NCI-H128 (cell line): ENCODE results near the gene ARHGDIA.

Source experiments
- DNase-seq: peaks from one replicate; lab custom pipeline; 2025; ENCODE audit not compliant: unreplicated experiment; lab: John Stamatoyannopoulos, UW

The ARHGDIA gene

GRCh38 chr17:81906476-81907218 lies 35.5 kb upstream of the ARHGDIA start:
- DNase-seq: no peak

GRCh38 chr17:81905993-81906392 lies 34.9 kb upstream of the ARHGDIA start:
- DNase-seq: no peak

DNA sequence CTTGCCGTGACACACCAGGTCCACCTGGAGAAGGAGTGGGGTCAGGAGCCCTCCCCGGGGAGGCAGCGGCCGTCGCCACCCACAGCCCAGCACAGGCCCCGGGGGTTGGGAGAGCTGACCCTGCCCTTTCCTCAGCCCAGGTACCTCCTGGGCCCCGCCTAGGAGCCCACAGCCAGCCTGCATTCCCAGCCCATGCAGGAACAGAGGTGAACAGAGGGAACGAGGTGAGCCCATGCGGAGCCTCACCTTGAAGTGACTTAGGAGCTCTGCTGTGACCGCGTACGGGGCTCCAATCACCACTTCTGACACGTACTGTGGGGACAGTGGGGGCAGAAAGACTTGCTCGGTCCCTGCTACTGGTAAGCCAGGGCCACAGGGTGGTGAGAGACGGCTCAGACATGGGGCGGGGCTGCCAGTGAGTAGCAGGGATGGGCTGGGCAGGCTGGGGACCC lies 34.3 kb upstream of the ARHGDIA start:
- DNase-seq: no peak

DNA sequence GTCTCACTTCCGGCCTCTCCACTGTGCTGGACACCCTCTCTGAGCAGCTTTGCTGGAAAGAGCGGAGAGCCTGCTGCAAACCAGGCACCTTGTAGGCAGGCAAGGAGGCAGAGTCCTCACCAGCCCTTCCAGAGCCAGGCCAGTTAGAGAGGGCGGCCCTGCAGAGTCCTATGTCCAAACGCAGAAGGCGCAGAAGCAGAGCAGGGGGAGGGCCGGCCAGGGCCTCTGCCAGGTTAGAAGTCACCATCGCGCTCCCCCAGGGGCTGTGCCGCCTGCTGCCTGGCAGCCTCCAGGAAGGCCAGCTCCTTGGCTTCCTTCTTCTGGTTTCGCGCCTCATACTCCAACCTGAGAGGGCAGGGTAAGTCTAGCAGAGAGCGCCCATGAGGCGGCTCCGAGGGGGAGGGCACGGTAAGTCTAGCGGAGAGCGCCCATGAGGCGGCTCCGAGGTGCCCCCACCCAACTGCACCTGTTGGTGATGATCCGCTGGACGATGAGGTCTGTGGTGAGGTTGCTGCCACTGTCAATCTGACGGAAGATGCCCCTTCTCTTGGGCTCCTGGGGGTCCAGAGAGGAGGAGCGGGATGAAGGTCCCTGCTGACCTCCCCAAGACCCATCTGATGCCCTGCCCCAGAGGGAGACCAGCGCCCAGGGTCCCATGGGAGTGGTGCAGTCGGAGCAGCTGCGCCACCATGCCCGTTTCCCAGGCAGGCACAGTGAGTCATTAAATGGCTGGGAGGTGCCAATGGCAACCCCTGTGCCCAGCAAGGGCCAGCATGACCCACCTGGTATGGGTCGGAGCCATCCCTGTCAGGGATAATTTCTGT lies 33.7 kb upstream of the ARHGDIA start:
- no peak for DNase-seq

DNA sequence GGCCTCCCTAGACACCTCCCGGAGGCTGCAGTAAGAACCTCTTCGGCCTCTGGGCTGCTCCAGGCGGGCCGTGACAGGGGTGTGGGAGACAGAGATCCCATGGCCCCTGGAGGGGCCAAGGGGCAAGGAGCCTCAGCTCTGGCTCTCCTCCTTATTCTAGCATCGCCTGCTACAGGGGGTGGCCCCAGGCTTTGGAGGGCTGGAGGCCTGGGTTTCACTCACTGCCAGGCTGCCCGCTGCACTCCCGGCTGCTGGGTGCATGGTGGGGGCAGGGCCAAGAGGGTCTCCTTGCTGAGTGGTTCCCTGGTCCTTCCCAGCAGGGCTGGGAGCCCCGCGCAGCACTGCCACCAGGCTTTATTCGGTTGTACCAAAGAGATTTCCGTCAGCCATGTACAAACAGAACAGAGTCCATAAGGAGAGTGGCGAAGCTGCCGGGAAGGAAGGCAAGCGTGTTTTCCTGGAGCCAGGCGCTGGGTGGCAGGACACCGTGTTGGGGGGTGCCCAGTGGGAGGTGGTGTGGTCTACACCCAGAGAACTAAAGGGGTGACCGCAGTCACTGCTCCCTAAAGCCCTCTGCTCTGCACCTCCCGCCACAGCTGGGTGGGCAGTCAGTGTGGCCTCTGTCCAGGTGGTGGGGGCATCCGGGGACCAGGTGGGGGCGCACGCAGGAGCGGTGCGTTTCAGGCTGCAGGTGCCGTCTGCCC lies 32.9 kb upstream of the ARHGDIA start:
- no peak for DNase-seq

GRCh38 chr17:81903415-81903831 lies 32.3 kb upstream of the ARHGDIA start:
- DNase-seq: no peak

DNA sequence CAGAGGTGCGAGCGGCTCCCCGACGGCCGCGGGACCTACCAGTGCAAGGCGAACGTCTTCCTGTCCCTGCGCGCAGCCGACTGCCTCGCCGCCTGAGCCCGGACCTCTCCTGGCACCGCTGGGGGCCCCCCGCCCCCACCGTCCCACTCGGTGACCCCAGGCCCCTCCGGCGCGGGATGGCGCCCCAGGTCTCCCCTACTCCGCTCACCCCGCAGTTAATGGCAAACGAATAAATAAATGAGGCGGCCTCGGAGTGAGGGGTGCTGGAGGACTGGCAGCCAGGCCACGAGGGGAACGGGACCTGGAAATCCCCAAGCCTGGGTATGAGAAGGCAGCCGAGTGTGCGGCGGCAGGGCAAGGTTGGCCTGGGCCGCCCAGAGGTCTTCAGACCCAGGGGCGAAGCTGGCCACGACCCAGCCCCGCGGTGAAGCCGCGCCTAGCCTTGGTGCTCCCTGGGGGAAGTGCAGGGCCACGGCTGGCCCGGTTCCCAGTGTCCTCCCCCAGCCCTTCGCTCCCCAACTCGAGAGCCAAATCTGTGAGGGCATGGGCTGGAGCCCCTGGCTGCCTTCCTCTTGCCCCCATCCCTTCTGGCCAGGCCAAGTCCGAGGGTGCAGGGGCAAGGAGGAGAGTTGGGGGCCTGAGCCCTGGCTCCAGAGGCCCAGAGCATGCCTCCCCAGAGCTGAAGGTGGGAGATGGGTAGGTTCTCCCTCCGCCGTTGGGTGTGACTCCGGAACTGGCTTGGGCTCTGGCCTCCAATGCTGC lies 31.7 kb upstream of the ARHGDIA start:
- no peak for DNase-seq

GRCh38 chr17:81902023-81902652 lies 31.0 kb upstream of the ARHGDIA start, which contains the start of gene NPB:
NPB (plus strand) TSS chr17:81902238; CDS start chr17:81902278, 40 bp downstream.
- no peak for DNase-seq

DNA sequence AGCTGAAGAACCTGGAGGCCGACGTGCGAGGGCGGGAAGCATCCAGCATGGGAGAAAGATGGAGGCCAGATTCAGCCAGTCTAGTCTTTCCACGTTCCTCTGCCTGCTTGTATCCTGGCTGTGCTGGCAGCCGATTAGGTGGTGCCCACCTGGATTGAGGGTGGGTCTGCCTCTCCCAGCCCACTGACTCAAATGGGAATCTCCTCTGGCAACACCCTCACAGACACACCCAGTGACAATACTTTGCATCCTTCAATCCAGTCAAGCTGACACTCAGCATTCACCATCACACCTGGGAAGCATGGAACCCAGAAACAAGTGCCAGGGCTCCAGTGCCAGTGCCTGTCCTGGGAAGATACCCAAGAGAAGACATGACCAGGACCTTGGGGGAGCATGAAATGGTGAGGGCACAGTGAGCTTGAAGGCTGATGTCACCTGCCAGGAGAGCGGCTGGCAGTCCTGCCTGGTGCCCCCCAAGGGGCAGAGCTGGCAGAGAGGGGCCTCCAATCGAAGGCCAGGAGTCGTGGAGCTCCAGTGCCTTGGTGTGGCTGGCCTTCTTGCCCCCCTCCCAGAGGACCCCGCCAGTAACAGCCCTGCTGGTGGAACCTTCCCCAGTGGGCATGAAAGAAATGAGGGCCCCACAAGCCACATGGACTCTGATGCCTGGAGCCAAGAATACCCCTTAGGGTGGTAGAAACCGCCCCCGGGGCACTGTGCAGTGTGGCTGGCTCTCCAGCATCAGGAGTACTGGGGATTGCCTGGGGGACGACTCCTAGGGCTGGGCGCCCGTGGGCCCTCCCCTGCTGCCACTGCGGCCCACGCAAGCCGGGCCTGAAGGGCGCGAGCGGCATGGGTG lies 30.3 kb upstream of the ARHGDIA start:
- no peak for DNase-seq

- DNase-seq: no peak
These were observed 29.2 kb upstream of the ARHGDIA start for GRCh38 chr17:81900181-81900820.

GRCh38 chr17:81899514-81900166 lies 28.5 kb upstream of the ARHGDIA start:
- no peak for DNase-seq

DNA sequence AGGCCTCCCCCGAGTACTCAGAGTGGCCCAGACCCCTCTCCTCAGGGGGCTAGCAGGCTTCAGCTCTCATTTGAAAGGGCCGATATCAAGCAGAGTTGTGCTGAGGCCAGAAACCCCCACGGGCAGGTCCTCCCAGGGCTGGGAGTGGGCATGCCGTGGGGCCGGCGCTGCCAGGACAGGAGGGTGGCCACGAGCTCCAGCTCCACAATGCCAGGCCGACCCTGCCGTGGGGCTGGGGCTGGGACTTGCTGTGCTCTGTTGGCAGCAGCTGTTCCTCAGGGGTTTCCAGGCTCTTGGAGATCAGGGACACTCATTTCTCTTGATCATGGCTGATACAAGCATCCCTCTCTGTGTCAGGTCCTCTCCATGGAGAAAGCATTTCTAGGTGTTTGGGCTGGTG lies 27.7 kb upstream of the ARHGDIA start:
- no peak for DNase-seq

DNA sequence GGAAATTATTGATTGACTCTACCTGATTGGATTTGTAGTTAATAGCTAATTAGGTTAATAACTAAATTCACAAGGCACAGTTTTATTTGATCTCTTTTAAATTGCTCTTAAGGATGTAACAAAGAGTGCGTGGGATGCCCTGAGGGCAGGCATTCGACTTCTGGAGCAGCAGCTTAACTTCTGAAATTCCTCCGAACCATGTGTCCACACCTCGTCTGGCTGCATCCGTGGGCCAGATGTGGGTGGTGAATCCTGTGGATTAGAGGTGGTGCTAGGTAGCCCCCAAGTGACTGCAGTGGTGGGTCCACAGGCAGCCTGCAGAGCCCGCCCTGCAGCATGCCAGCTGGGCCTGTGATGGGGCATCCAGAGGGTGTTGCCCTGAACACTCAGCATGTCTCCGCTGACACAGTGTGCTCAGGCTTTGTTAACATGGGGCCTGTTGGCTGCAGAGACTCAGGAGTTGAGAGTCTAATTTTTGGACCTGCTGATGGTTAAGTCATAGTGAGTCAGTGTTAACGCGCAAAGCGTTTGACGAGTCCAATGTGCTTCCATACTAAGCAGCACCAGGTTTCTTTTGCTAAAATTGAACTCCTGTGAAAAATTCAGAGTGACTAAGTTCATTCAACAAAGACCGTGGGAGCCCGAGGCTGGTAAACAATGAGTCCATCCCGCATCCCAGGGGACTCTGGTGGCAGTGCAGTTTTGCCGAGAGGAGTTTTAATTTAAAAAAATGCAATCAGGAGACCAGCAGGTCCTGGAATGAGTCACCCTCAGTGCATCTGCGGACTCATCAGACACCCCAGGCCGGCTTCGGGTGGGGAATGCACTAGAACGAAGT lies 27.1 kb upstream of the ARHGDIA start:
- DNase-seq: no peak

DNA sequence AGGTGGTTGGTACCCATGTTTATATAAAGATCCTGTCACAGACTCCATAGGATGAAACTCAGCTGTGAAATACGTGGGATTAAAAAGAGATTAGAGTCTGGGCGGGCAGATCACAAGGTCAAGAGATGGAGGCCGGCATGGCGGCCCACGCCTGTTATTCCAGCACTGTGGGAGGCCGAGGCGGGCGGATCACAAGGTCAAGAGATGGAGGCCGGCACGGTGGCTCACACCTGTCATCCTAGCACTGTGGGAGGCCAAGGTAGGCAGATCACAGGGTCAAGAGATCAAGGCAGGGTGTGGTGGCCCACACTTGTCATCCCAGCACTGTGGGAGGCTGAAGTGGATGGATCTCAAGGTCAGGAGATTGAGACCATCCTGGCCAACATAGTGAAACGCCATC lies 24.3 kb upstream of the ARHGDIA start:
- DNase-seq: no peak

- DNase-seq: no peak
These were observed 20.1 kb upstream of the ARHGDIA start for GRCh38 chr17:81891303-81891552.

DNA sequence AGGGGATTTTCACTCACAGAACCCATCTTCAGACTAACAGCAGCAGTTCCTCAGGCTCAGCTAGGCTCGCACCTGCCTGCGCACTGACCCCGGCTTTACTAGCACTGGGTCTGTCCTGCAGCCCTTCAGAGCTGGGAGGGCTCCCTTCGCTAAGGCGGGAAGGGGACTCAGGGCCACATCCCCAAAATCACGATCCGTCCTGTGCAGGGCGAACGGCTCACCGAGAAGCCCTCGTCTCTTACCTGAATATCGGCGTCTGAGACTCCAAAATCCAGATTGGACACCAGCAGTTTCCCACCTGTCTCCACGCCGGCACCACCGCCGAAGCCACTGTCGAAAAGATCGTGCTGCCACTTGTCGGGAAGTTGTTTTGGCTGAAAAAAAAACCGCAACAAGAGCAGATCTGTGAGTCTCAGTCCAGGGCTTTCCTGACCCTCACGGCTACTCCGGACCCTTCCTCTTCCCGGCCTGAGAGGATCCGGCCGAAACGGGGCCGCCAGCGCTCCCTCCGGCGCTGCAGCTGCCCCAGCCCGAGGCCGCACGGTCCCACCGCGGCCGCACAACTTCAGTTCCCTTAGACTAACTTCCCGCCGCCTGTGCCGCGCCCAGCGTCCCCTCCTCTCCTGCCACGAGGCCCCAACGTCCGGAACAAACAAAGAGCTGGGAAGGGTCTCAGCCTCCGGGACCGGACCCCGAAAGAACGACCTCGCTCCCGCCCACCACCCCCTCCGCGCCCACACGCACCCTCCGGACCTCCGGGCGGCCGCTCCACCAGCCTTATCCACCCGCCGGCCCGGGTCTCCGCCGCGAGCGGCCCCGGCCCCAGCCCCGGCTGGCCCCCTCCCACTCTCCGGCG lies 19.5 kb upstream of the ARHGDIA start:
- no peak for DNase-seq

- no peak for DNase-seq
These were observed 18.5 kb upstream of the ARHGDIA start for GRCh38 chr17:81889602-81890001.
